ENCODE results near the gene NR2E1. TPM values are rescaled to one million over a fixed set of nuclear protein-coding genes. Genes with fewer than 3 reads are reported as not detected.

NR2E1 gene
- total RNA-seq, 1 experiment from 2014 or later = not detected

GRCh38 chr6:108134213-108134970, 31.4 kb upstream of the NR2E1 start:
- H3K36me3 Mint-ChIP-seq (ENCODE audit: insufficient read depth, unreplicated experiment) = no peaks in the 10 kb centered on the region
- H3K27ac Mint-ChIP-seq (ENCODE audit: unreplicated experiment) = no peak overlapping the region
- CTCF ChIA-PET = interaction anchor here (0.5 to 1.4 kb wide), 3 partner anchors 10 to 759 kb away, joined by 3 read pairs; no protein-coding TSS in a partner anchor
- peak overlapping the region; percentile 66 for H3K4me3 Mint-ChIP-seq (ENCODE audit: low read depth, unreplicated experiment)
- H3K27me3 Mint-ChIP-seq (ENCODE audit: unreplicated experiment) = peaks cover 21% of the 10 kb centered on the region
- BruUV-seq (replicated peaks) = no TSS peak
- intact Hi-C loops (cut with micrococcal nuclease; ENCODE audit: unreplicated experiment) = no loop called here
- DNase-seq = no peak
- TF ChIP-seq CTCF (IDR thresholded peaks at IDR 0.05; ENCODE audit: unreplicated experiment) = no peak
- H3K9me3 Mint-ChIP-seq (ENCODE audit: low read depth, unreplicated experiment) = no peaks in the 10 kb centered on the region
- H3K4me1 Mint-ChIP-seq (ENCODE audit: low read depth, unreplicated experiment) = peaks cover 16% of the 10 kb centered on the region

DNA sequence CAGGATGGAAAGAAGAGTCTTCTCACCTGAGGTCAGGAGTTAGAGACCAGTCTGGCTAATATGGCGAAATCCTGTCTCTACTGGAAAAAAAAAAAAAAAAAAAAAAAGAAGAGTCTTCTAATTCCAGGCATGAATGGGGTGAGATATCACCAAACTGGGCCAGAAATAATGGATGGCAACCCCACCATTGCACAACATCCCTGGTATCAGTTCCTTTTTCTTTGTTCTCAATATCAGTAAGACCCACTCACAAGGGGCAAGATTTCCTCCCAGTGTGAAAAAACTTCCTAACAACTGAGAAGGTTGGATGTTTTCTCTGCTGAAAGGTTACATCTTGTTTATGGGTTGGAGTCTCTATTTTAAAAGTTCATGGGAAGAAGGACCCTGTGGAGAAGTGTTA, 23.6 kb upstream of the NR2E1 start:
- no peaks in the 10 kb centered on the region for H3K36me3 Mint-ChIP-seq (ENCODE audit: insufficient read depth, unreplicated experiment)
- H3K27ac Mint-ChIP-seq (ENCODE audit: unreplicated experiment) = no peak overlapping the region
- DNase-seq = no peak
- no peaks in the 10 kb centered on the region for H3K4me1 Mint-ChIP-seq (ENCODE audit: low read depth, unreplicated experiment)
- intact Hi-C loops (cut with micrococcal nuclease; ENCODE audit: unreplicated experiment) = no loop called here
- no peak for TF ChIP-seq CTCF (IDR thresholded peaks at IDR 0.05; ENCODE audit: unreplicated experiment)
- CTCF ChIA-PET = no interaction called here
- no peaks in the 10 kb centered on the region for H3K9me3 Mint-ChIP-seq (ENCODE audit: low read depth, unreplicated experiment)
- H3K4me3 Mint-ChIP-seq (ENCODE audit: low read depth, unreplicated experiment) = no peak overlapping the region
- peaks cover 24% of the 10 kb centered on the region for H3K27me3 Mint-ChIP-seq (ENCODE audit: unreplicated experiment)
- no TSS peak for BruUV-seq (replicated peaks)

DNA sequence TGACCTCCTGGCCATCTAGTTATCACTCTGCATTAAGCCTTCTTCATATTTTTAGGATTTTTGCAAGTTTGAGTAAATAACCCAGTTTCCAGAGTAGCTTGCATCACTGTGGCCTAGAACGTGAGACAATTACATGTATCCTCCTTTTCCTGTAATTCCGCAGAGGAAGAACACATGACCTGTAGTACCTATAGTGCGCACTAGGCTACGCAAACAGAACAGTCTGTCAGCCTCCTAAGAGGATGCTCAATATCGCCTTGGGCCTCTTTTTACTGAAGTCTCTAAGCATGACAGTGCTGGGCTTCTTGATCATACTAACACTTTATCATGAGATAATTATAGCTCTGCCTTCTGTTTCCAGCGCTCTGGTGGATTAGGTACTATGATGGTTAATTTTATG, 20.2 kb upstream of the NR2E1 start:
- no peak for DNase-seq
- Mint-ChIP-seq H3K36me3 (ENCODE audit: insufficient read depth, unreplicated experiment) (no peaks in the 10 kb centered on the region), H3K4me3 (ENCODE audit: low read depth, unreplicated experiment) (no peak overlapping the region), H3K9me3 (ENCODE audit: low read depth, unreplicated experiment) (no peaks in the 10 kb centered on the region), H3K27me3 (ENCODE audit: unreplicated experiment) (peaks cover 38% of the 10 kb centered on the region), H3K4me1 (ENCODE audit: low read depth, unreplicated experiment) (no peaks in the 10 kb centered on the region), H3K27ac (ENCODE audit: unreplicated experiment) (no peak overlapping the region)
- no peak for TF ChIP-seq CTCF (IDR thresholded peaks at IDR 0.05; ENCODE audit: unreplicated experiment)
- intact Hi-C loops (cut with micrococcal nuclease; ENCODE audit: unreplicated experiment) = no loop called here
- BruUV-seq (replicated peaks) = no TSS peak
- CTCF ChIA-PET = no interaction called here

- Mint-ChIP-seq H3K36me3 (ENCODE audit: insufficient read depth, unreplicated experiment) (peaks cover 2% of the 10 kb centered on the region), H3K9me3 (ENCODE audit: low read depth, unreplicated experiment) (no peaks in the 10 kb centered on the region), H3K27me3 (ENCODE audit: unreplicated experiment) (peaks cover 48% of the 10 kb centered on the region), H3K4me3 (ENCODE audit: low read depth, unreplicated experiment) (no peak overlapping the region), H3K27ac (ENCODE audit: unreplicated experiment) (no peak overlapping the region), H3K4me1 (ENCODE audit: low read depth, unreplicated experiment) (peaks cover 12% of the 10 kb centered on the region)
- CTCF ChIA-PET = interaction anchor here (0.8 kb wide), 1 partner anchor 268 kb away, joined by 7 read pairs; no protein-coding TSS in a partner anchor
- no peak for TF ChIP-seq CTCF (IDR thresholded peaks at IDR 0.05; ENCODE audit: unreplicated experiment)
- no peak for DNase-seq
- intact Hi-C loops (cut with micrococcal nuclease; ENCODE audit: unreplicated experiment) = no loop called here
- no TSS peak for BruUV-seq (replicated peaks)
Measured at GRCh38 chr6:108152446-108152845, 13.4 kb upstream of the NR2E1 start.

All from Calu3 (cell line).